HCT116 (cell line): ENCODE measurements around the gene TMPRSS9. TPM values are rescaled to one million over a fixed set of nuclear protein-coding genes. Genes with fewer than 3 reads are reported as not detected.
A peak's percentile ranks its signal among the peaks of the same experiment; 100 is the strongest.

Experiments used
- ATAC-seq: fragments of 200-7000 bp; cut with Tn5 transposase; 2 replicates; pipeline ENCODE4 v1.9.1; 2020; ENCODE audit warnings: mild to moderate bottlenecking, moderate library complexity
- BruUV-seq: library from RNA; stranded (reverse); fragments of 400-500 nt; replicated peaks from 2 replicates; lab custom pipeline; 2021; lab: Mats Ljungman, UMichigan
- CTCF ChIA-PET: fragments of 300-600 bp; sonication (Branson Sonifier 250); formaldehyde crosslinking; loops from one replicate; lab custom pipeline; 2021; ENCODE audit warnings: antibody characterized with exemption; lab: Charles Lee
- POLR2A ChIA-PET: fragments of 300-600, 350-600 bp; sonication (Branson Sonifier 250); formaldehyde crosslinking; loops from one replicate; lab custom pipeline; 2021; ENCODE audit warnings: antibody characterized with exemption; lab: Charles Lee
- RAD21 ChIA-PET, 2 experiments: fragments of 300-600 bp; sonication (Branson Sonifier 250); formaldehyde crosslinking; loops; one replicate each; lab custom pipeline; 2023; ENCODE audit warnings: low total read pairs in 2 of 2; ENCODE audit not compliant: uncharacterized antibody in 2 of 2, unreplicated experiment in 2 of 2, low non-redundant PET in 1 of 2; lab: Charles Lee
- DNase-seq: peaks from one replicate; pipeline ENCODE4 v3.0.0-alpha.2; 2010; ENCODE audit warnings: low read depth, low spot score
- H2AFZ ChIP-seq: fragments of 200-600 bp; shearing (Covaris generic), sonication (generic); 2 replicates; pipeline ENCODE4 v1.6.1; 2017; ENCODE audit warnings: low read depth, mixed run types, mixed read lengths, antibody characterized with exemption, low read length; ENCODE audit not compliant: poor library complexity, severe bottlenecking
- H3K27ac ChIP-seq: 2 replicates; pipeline ENCODE4 v1.5.1; 2012; ENCODE audit warnings: low read depth, low read length
- H3K27me3 ChIP-seq: fragments of 200-600 bp; sonication (generic); 2 replicates; pipeline ENCODE4 v1.6.1; 2016; ENCODE audit warnings: mixed run types, low read length, mixed read lengths; ENCODE audit not compliant: insufficient read depth
- H3K36me3 ChIP-seq, 2 experiments: fragments of 200-500 bp in 1 of 2; fragments of 200-600 bp in 1 of 2; sonication (Bioruptor generic) in 1 of 2; sonication (generic) in 1 of 2; 2 replicates each; pipeline versions ENCODE4 v1.5.1 to v1.6.1; 2014 to 2016; ENCODE audit warnings: low read length in 2 of 2, inconsistent platforms in 1 of 2, mixed read lengths in 1 of 2, mixed run types in 1 of 2; ENCODE audit not compliant: insufficient read depth in 2 of 2, control insufficient read depth in 1 of 2
- H3K4me1 ChIP-seq, 2 experiments: fragments of 200-600 bp in 1 of 2; sonication (generic) in 1 of 2; 2 replicates each; pipeline versions ENCODE4 v1.5.1 to v1.6.1; 2012 to 2017; ENCODE audit warnings: low read length in 2 of 2, inconsistent platforms in 1 of 2, mild to moderate bottlenecking in 1 of 2, mixed read lengths in 1 of 2, mixed run types in 1 of 2, moderate library complexity in 1 of 2; ENCODE audit not compliant: insufficient read depth in 2 of 2, control insufficient read depth in 1 of 2
- H3K4me2 ChIP-seq: fragments of 200-600 bp; sonication (generic); 2 replicates; pipeline ENCODE4 v1.6.1; 2017; ENCODE audit warnings: mixed run types, low read length, mixed read lengths
- H3K4me3 ChIP-seq, 2 experiments: fragments of 200-600 bp in 1 of 2; sonication (generic) in 1 of 2; replicated peaks in 1 of 2; 2 replicates each; pipeline ENCODE4 v1.5.1; 2011 to 2016; ENCODE audit warnings: low read length in 2 of 2, control low read depth in 1 of 2, low read depth in 1 of 2, mild to moderate bottlenecking in 1 of 2, mixed read lengths in 1 of 2, mixed run types in 1 of 2
- H3K79me2 ChIP-seq: fragments of 200-600 bp; sonication (generic); 2 replicates; pipeline ENCODE4 v1.6.1; 2017; ENCODE audit warnings: mild to moderate bottlenecking, mixed run types, low read length, moderate library complexity, mixed read lengths; ENCODE audit not compliant: insufficient read depth
- H3K9ac ChIP-seq: fragments of 200-600 bp; sonication (generic); 2 replicates; pipeline ENCODE4 v1.6.1; 2016; ENCODE audit warnings: low read length, mixed read lengths
- H3K9me2 ChIP-seq: fragments of 200-600 bp; sonication (generic), shearing (Covaris generic); 2 replicates; pipeline ENCODE4 v1.6.1; 2017; ENCODE audit warnings: mixed run types, mild to moderate bottlenecking, moderate library complexity; ENCODE audit not compliant: insufficient read depth
- H3K9me3 ChIP-seq, 2 experiments: fragments of 200-500 bp in 1 of 2; fragments of 200-600 bp in 1 of 2; sonication (Bioruptor generic) in 1 of 2; sonication (generic) in 1 of 2; 2 replicates each; pipeline ENCODE4 v1.6.1; 2014 to 2017; ENCODE audit warnings: low read length in 2 of 2, mixed read lengths in 2 of 2, inconsistent platforms in 1 of 2, low read depth in 1 of 2, mild to moderate bottlenecking in 1 of 2, mixed run types in 1 of 2, moderate library complexity in 1 of 2; ENCODE audit not compliant: control insufficient read depth in 1 of 2, insufficient read depth in 1 of 2
- H4K20me1 ChIP-seq: fragments of 200-600 bp; sonication (generic), shearing (Covaris generic); 2 replicates; pipeline ENCODE4 v1.6.1; 2017; ENCODE audit warnings: mixed run types, mild to moderate bottlenecking, moderate library complexity; ENCODE audit not compliant: insufficient read depth
- ATF3 ChIP-seq: IDR thresholded peaks from 2 replicates; pipeline ENCODE4 v1.6.1; 2012
- CBX3 ChIP-seq: IDR thresholded peaks from 2 replicates; pipeline ENCODE4 v1.6.1; 2012; ENCODE audit warnings: low read depth
- CTCF ChIP-seq, 3 experiments: fragments of 200-600 bp in 1 of 3; sonication (generic) in 1 of 3; IDR thresholded peaks in 2 of 3; conservative IDR thresholded peaks in 1 of 3; 2 replicates each; pipeline ENCODE4 v1.5.1; 2012 to 2017; ENCODE audit warnings: low read depth in 2 of 3, low read length in 2 of 3, antibody characterized with exemption in 1 of 3, borderline replicate concordance in 1 of 3, control low read depth in 1 of 3, mild to moderate bottlenecking in 1 of 3, mixed read lengths in 1 of 3, mixed run types in 1 of 3, moderate library complexity in 1 of 3; ENCODE audit not compliant: insufficient read depth in 1 of 3
- EGR1 ChIP-seq: IDR thresholded peaks from 2 replicates; pipeline ENCODE4 v1.6.1; 2012; ENCODE audit warnings: low read depth
- ELF1 ChIP-seq: IDR thresholded peaks from 2 replicates; pipeline ENCODE4 v1.6.1; 2012; ENCODE audit warnings: low read depth, borderline replicate concordance
- EZH2 ChIP-seq: fragments of 200-600 bp; sonication (generic); IDR thresholded peaks from 2 replicates; pipeline ENCODE4 v1.6.1; 2017; ENCODE audit warnings: antibody characterized with exemption, mixed run types
- EZH2phosphoT487 ChIP-seq: fragments of 200-600 bp; IDR thresholded peaks from 2 replicates; pipeline ENCODE4 v1.6.1; 2018; ENCODE audit warnings: antibody characterized with exemption, borderline replicate concordance
- FOSL1 ChIP-seq: IDR thresholded peaks from 2 replicates; pipeline ENCODE4 v1.6.1; 2012; ENCODE audit warnings: low read depth
- MAX ChIP-seq: IDR thresholded peaks from 2 replicates; pipeline ENCODE4 v1.6.1; 2012
- POLR2AphosphoS5 ChIP-seq: IDR thresholded peaks from 2 replicates; pipeline ENCODE4 v1.6.1; 2011; ENCODE audit warnings: mild to moderate bottlenecking, low read depth, low read length, moderate library complexity
- REST ChIP-seq: IDR thresholded peaks from 2 replicates; pipeline ENCODE4 v1.6.1; 2012; ENCODE audit warnings: low read depth
- SP1 ChIP-seq: IDR thresholded peaks from 2 replicates; pipeline ENCODE4 v1.6.1; 2012; ENCODE audit warnings: low read depth
- TCF7L2 ChIP-seq: IDR thresholded peaks from 2 replicates; pipeline ENCODE4 v1.7.0; 2011; ENCODE audit warnings: borderline replicate concordance, inconsistent platforms; ENCODE audit not compliant: insufficient read depth, insufficient read length; ENCODE audit errors: extremely low read depth
- YY1 ChIP-seq: IDR thresholded peaks from 2 replicates; pipeline ENCODE4 v1.6.1; 2011; ENCODE audit warnings: low read length, low read depth, moderate library complexity, mild to moderate bottlenecking; ENCODE audit not compliant: insufficient replicate concordance; ENCODE audit errors: extremely low read depth
- ZFX ChIP-seq: fragments of 450-650 bp; IDR thresholded peaks from 2 replicates; pipeline ENCODE4 v1.6.1; 2017
- ZNF274 ChIP-seq: fragments of 200-500 bp; sonication (Bioruptor generic); IDR thresholded peaks from 2 replicates; pipeline ENCODE4 v1.6.1; 2014; ENCODE audit warnings: mild to moderate bottlenecking, low read depth, low read length, inconsistent platforms
- intact Hi-C: fragments of 100-400 bp; cut with micrococcal nuclease; formaldehyde crosslinking; loops from 2 replicates; pipeline ENCODE4 v1.10.0; 2022
- total RNA-seq: library from RNA; stranded (reverse); gene quantifications from one replicate; pipeline ENCODE4 v1.2.1, GENCODE V29; 2021; ENCODE audit not compliant: unreplicated experiment

Gene TMPRSS9
- total RNA-seq, 1 experiment from 2014 or later = not detected

GRCh38 chr19:2426611-2427428 is 66.8 kb downstream of the TMPRSS9 start (continued):
- TF ChIP-seq REST (no peak), EZH2 (no peak)

GRCh38 chr19:2427429-2428320 is 67.6 kb downstream of the TMPRSS9 start, which contains the start of gene TIMM13:
Gene TIMM13, minus strand, starts transcription at chr19:2427586. Its CDS starts 53 bp downstream, at chr19:2427533.
- Histone ChIP-seq H3K9me2 (no peaks in the 10 kb centered on the region), H3K27me3 (no peaks in the 10 kb centered on the region), H3K9me3 (no peaks in the 10 kb centered on the region), H3K9ac (peak within 1 kb of the TSS; percentile 100), H3K36me3 (peaks cover 16 to 51% of the 10 kb centered on the region in 2 experiments; a peak in 3 of 4 replicates), H2AFZ (no peak within 1 kb of the TSS), H3K79me2 (peaks cover 42% of the 10 kb centered on the region), H3K4me2 (peak within 1 kb of the TSS; percentile 99), H4K20me1 (peaks cover 5% of the 10 kb centered on the region; the same call in 1 of the 2 replicates), H3K4me1 (peaks cover 6 to 25% of the 10 kb centered on the region in 2 experiments; a peak in 3 of 4 replicates), H3K27ac (peak within 1 kb of the TSS; percentile 88), H3K4me3 (peak within 1 kb of the TSS; percentile 90 to 97)
- peak; percentile 85 for ATAC-seq
- ChIA-PET RAD21 (no interaction called here), POLR2A (interaction anchor here (0.5 to 1.6 kb wide), 7 partner anchors 14 to 173 kb away, joined by 3 to 13 read pairs (median 3); partner anchors contain the start of genes GADD45B and LMNB2), CTCF (interaction anchor here (0.9 to 1.4 kb wide), 3 partner anchors 152 to 209 kb away, joined by 3 to 7 read pairs (median 6); no protein-coding TSS in a partner anchor)
- intact Hi-C loops = no loop called here
- peak; percentile 88 for DNase-seq
- no TSS peak for BruUV-seq
- TF ChIP-seq ELF1 (no peak; the same call in 1 of the 2 replicates), MAX (peak; percentile 95), ZFX (peak; percentile 94), EZH2phosphoT487 (no peak), CTCF (IDR thresholded peaks at IDR 0.05 in 2 of 3, conservative IDR thresholded peaks at IDR 0.05 in 1 of 3; ENCODE audit: borderline replicate concordance in 1 of 3, insufficient read depth in 1 of 3, low read depth in 2 of 3, low read length in 2 of 3) (no peak), FOSL1 (no peak), EGR1 (no peak), ATF3 (no peak), CBX3 (no peak), TCF7L2 (peak; percentile 40), POLR2AphosphoS5 (peak; percentile 87), YY1 (peak; percentile 56), SP1 (peak; percentile 57), ZNF274 (no peak)
